HG02798 (cell line): ENCODE measurements around the gene KCTD21.

Source experiments
- ATAC-seq: cut with Tn5 transposase; IDR thresholded peaks from one replicate; pipeline ENCODE4 v1.9.1; 2021; ENCODE audit warnings: mild to moderate bottlenecking; ENCODE audit not compliant: unreplicated experiment, poor library complexity

The KCTD21 gene

DNA sequence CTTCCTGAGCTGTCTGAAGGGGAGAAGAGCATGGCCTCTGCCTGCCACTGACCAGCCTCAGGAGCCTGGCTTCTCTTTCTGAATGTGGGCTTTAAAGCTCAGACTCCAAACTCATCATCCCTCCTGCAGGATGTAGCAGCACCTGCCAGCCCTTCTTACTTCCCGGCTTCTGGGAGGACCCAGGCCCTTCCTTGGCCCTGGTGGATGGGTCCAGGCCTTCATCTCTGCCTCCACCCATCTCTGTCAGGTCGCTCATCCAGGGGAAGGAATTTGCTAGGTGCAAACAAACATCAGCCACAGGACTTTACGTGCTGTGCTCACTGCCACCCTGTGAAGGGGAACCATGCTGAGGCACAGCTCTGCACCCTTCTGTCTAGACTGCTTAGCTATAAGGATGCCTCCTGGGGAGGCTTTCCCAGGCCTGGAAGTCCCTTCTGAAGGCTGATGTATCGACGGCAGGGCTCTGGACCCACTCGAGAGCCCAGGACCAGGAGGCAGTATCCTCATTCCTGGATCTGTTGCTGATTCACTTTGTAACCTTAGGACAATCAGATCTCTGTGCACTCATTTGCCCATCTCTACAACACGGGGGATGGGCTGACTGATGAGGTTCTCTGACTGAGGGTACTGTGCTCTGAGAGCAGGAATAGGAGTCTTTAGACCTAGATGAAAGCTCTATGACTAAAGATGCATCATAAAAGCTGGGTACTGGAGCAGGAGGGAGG, 31.2 kb upstream of the KCTD21 start:
- no peak for ATAC-seq

DNA sequence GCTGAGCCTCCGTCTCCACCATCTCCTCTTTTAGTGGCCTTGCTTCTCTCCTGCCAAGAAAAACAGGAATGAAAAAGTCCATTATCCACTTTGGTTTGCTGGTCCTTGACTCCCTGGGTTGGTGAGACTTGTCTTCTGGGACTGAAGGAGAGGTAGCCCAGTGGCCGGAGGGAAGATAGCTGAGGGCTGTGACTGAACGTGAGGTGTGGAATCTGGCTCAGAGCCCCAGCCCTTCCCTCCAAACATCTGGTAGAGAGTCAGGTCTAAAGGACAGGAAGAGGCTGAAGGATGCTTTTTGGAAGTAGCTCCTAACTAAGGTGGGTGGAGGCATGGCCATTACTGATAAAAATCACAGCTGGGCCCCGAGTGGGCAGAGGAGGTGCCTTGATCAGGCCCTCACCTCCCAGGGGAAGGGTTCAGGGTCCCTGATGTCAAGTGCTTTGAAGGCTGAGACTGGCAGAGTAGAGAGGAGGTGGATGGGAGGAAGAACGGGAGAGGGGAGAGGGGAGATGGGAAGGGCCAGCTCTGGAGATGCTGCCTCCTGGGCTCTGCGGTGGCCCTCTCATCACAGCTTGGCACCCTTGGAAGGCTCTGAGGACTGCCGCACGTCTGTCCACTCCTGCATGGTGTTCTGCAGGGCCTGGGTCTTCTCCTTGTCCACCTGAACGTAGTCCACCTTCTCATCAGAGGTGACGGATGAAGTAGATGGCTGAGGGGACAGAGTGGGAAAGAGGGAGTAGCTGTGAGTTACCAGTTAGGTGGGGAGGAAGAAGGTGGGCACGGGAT, 30.5 kb upstream of the KCTD21 start:
- no peak for ATAC-seq

DNA sequence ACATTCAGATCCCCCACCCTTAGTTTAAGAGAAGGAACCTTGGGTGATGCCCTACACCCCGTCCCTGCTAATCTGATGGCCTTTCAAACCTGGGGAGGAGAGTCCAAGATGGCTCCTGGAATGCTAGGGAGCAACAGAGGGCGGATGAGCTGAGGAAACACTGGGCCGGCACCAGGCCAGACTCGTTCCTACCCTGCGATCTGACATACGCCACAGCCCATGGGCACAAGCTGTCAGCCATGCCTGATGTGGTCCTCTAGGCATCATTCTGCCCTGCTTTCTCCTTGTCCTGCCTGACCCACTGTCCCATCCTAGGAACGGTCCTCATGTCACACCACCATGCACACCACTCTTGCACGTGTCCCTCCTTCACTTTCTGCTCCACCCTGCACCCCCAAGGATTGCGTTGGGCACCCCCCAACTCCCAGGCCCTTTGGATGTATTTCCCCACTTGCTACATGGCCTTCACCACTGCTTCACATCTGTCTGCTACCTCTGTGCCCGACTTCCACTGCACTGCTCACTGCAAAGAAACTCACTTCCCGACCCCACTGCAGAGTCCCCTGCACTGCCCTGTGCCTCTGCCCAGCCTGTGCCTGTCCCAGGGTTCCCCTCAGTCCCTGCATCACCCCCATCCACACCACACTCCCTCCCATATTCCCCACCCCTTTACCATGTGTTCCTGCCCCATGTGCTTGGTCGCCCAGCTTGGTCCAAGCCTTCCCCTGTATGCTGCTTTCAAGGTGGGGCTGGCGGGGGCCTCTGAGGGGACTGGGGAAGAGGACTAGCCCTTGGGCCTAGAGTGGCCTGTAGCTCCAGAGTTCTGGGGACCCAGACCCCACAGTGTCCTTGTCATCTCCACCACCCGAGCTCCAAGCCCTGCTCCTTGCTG, 29.5 kb upstream of the KCTD21 start:
- no peak for ATAC-seq

DNA sequence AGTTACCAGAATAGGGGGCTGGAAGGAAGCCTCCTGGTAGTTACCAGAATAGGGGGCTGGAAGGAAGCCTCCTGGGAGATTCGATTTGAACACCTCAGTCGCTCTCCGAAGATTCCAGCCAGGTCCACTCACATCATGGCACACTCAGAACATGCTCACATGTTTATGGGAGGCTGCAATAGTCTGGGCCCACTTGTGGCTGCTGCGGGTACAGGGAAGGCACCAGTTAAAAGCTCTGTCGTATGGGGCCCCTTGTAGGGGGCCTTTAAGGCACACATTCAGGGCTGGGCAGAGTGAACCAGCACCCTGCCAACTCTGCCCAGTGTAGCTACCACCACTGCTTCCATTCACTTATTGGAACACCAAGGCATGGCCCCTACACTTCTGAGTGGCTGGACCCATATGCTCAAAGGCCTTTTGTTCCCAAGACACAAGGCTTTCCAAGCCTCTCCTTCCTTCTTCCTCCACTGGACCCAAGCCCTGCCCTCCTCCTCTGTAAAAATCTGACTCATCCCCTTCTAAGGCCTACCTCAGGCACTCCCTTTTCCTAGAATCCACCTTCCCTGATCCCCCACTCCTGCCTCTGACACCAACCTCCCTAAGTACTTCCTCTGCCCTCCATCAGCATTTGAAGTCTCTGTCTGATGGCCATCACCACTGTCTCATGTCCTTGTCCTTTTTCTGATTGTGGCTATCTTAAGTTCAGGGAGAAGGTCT, 28.3 kb upstream of the KCTD21 start:
- no peak for ATAC-seq

DNA sequence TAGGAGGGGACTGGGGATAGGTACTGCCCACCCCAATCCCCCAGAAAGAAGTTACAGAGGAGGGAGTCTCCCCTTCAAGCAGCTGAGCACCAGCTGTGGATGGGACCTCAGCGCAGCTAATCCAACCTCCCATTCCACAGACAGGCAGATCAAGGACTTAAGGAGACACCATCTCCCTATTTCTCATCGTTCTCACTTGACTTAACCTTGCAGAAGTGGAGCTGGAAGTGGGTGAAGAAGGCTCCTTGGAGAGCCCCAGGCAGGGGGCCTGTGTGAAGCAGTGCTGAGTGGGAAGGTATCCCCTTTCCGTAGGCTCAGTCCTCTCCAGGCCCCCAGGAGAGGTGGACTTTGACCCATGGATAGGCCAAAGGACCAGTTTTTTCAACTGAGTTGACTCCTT, 27.6 kb upstream of the KCTD21 start:
- ATAC-seq, result no peak

DNA sequence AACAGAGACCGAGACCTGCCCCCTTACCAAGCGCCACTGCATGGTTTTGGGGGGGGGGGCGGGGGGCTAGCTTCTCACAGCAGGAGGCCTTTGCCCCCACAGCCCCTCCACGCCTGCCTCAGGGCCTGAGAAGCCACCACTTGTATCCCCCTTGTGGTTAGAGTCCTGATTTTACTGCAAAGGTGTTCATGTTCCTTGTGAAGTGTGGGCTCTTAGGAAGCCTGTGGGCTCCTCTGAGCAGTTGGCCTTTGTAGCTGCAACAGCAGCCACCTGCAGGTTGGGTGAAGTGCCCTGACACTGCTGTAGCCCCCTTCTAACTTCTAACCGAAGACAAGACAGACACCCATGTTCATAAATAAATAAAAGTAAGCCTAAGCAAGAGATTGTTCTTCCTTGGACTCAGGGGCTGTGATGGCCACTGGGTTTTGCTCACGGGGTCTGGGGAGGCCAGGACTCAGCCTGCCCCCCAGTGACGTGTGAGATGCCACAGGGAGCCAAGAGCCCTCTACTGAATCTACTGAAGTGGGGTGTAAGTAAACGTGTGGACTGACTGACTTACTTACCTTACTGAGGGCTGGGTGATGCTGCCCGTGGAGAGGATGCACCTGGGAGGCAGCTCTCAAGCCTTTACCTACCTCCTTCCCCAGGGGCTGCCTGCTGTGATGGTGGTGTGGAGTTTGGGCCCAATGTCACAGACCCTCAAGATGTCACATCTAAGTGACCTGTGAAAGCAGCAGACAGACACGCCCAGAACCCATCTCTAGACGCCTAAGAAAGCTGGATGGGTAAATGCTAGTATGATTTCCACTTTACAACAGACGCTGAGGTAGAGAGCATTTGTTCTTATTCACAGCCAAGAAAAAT, 26.1 kb upstream of the KCTD21 start:
- no peak for ATAC-seq

DNA sequence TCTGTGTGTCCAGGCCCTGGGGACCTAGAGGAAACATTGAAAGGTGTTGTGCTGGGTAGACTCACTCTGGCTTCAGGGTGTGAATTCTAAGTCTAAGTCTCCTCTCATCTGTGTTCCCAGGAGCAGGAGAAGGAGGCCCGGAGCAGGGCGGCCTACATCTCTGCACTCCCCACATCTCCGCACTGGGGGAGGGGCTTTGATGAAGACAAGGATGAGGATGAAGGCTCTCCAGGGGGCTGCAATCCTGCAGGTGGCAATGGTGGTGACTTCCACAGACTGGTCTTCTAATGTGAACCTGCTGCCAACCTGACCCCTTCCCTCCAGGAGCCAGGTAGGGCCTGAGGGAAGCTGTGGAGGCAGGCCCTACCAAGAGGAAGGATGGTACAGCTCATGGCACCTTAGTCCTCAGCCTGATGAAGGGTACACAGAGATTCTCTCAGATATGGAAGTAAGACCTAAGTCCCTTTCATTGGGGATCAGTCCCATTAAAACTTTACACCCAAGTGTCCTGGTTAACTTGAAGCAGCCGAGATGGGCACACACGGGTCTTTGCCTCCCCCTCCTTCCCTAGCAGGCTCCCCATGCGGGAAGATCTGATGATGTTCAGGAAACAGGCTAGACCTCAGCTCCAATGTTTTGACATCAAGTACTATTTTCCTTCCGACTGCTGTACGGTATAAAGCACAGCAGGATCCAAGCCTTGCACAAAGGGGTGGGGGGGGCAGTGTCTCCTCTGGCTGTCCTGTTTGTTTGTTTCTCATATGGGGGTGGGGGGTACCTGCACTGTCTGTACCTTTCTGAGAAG, 25.3 kb upstream of the KCTD21 start:
- ATAC-seq, result no peak

DNA sequence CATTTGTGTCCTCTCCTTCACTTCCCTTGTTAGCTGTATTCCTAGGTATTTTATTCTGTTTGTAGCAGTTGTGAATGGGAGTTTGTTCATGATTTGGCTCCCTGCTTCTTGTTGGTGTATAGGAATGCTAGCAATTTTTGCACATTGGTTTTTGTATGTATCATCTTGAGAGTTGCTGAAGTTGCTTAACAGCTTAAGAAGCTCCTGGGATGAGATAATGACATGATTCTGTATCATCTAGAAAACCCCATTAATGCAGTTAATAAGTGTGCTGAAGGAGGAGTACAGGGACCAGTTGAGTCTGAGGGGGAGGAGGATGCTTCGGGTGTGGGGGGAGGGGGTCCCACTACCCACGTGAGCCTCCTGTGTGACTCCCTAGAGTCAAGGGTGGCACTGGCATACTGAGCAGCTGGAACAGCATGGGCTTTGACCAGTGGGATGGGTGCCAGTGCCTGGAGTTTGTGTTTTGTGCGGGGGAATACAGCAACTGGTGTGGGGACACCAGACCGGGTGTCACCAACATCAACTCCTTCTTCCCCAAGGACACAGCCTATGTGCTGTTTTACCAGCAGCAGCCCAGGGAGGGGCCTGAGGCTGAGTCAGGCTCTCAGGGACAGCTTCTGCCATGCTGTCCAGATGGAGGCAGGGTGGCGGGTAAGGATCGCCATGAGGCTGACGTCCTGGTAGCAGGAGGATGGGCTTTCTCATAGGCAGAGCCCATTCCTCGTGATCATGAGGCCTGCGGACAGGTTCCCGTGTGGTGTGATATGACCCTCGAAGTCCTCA, 24.4 kb upstream of the KCTD21 start:
- ATAC-seq, result no peak

DNA sequence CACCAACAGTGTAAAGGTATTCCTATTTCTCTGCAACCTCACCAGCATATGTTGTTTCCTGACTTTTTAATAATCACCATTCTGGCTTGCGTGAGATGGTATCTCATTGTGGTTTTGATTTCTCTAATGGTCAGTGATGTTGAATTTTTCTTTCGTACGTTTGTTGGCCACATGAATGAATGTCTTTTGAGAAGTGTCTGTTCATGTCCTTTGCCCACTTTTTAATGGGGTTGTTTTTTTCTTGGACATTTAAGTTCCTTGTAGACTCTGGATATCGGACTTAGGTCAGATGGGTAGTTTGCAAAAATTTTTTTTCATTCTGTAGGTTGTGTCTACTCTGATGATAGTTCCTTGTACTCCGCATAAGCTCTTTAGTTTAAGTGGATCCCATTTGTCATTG, 23.1 kb upstream of the KCTD21 start:
- no peak for ATAC-seq

DNA sequence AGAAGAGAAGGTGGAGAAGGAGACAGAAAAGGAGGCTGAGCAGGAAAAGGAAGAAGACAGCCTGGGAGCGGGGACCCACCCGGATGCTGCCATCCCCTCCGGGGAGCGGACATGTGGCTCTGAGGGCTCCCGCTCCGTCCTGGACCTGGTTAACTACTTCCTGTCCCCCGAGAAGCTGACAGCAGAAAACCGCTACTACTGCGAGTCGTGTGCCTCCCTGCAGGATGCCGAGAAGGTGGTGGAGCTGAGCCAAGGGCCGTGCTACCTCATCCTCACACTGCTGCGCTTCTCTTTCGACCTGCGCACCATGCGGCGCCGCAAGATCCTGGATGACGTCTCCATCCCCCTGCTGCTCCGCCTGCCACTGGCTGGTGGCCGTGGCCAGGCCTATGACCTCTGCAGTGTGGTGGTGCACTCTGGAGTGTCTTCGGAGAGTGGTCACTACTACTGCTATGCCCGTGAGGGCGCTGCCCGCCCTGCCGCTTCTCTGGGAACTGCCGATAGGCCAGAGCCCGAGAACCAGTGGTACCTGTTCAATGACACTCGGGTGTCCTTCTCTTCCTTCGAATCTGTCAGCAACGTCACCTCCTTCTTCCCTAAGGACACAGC, 21.7 kb upstream of the KCTD21 start:
- no peak for ATAC-seq

DNA sequence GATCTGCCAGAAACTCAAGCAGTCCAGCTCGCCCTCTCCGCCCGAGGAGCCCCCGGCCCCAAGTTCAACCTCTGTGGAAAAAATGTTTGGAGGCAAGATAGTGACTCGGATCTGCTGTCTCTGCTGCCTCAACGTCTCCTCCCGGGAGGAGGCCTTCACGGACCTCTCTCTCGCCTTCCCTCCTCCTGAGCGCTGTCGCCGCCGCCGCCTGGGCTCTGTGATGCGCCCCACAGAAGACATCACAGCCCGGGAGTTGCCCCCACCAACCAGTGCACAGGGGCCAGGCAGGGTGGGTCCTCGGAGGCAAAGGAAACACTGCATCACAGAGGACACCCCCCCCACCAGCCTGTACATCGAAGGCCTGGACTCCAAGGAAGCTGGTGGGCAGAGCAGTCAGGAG, 21.1 kb upstream of the KCTD21 start:
- ATAC-seq, result no peak

DNA sequence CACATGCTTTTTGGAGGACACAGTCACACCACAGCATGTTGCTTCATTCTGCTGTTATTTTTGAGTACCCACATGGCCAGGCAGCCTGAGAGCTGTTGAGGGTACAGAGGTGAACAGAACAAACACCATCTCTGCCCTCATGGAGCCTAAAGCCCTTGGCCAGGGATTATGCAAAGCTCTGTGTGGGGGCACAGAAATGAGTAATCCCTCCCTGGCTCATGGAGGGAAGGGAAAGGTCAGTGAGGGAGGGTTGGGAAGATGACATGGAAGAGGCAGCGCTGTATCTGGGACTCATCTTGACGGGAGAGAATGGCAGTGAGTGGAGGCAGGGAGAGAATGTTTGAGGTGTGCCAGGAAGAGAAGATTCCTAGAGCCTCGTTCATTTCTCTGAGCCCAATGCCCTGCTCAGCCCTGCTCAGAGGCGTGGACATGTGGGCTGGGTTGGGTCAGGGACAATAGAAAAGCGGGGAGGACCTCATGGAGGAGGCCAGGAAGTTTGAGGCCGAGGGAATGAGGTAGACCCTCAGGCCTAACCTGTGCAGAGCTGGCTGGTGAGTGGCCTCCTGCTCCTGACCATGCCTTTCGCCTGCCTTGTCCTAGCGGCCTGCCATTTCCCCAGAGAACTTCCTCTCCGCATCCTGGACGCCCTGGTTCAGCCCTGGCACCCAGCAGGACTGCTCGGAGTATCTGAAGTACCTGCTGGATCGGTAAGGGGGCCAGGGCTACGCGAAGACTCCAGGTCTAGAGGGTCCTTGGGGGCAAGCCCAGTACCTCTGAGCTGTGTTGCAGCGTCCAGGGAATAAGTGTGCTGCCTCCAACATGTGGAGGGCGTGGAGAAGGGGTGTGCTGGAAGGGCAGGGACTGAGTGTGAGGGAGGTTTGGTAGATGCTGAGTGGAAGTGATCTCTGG, 20.1 kb upstream of the KCTD21 start:
- no peak for ATAC-seq

DNA sequence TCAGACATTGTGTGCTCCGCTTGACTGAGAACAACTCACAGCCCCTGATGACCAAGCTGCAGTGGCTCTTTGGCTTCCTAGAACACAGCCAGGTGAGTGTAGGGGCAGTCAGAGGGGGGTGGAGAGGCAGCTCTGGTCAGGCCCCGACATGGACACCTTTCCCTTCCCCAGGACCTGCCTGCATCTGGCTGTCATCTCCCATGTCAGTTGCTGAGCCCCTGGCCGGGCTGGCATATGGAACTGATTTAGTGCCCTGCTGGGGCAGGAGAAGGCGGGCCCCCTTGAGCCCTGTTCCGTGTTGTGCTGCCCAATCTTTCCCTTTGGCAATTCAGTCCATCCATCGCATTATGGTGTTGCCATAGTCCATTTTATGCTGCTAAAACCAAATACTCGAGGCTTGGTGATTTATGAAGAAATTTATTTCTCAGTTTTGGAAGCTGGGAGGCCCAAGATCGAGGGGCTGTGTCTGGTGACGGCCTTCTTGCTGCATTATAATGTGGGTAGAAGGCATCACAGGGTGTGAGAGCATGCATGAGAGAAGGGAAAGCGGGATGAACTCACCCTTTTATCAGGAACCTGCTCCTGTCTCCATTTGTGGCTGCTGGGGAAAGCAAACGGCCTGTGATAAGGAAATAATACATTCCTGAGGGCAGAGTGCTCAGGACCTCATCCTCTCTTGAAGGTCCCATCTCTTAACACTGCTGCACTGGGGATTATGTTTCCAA, 19.3 kb upstream of the KCTD21 start:
- no peak for ATAC-seq

DNA sequence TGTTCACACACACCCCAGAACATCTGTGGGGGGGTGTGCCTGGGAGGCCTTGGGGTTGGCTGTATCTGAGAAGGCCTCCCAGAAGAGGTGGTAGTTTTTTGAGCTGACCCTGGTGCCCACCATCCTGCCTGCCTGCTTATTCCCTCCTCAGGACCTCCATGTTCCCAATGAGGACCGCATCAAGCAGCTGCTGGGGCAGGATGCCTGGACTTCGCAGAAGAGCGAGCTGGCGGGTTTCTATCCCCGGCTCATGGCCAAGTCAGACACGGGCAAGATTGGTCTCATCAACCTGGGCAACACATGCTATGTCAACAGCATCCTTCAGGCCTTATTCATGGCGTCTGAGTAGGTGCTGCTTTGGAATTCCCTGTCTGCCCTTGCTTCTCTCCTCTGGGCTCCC, 17.3 kb upstream of the KCTD21 start:
- no peak for ATAC-seq

DNA sequence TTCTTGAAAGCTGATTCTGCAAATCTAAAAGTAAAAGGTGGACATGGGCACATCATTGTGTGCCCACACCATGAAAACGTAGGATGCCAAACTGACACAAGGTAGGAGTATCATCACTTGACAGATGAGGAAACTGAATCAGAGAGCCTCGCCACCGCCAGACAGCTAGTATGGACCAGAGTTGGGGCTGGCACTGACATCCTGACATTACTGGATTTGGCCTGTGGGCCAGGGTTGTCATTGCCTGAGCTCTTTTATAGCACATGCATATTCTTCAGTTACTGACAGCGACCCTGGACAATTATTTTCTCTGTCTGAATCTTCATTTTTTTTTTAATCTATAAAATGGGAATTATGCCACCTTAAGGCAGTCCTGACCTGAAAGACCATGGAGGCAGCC, 16.8 kb upstream of the KCTD21 start:
- no peak for ATAC-seq

DNA sequence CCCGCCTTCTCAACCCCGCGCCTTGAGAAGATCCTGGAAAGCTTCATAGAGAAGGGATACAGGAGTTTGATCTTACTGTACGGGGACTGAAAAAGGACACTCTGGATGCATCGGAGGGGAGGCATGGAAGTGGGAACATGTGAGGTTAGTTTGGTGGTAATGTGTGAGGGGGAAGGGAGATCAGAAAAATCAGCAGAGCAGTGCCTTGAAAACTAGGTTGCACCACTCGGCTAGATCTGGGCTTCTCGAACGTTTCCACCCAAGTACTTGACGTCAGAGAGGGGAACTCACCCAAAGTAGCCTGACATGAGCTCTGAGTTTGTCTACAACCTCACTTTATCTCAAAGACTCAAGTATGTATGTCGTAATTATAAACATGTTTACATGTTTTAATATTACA, 14.8 kb upstream of the KCTD21 start:
- no peak for ATAC-seq
